Measurements from ENCODE around the gene STAT5B. TPM values are rescaled to one million over a fixed set of nuclear protein-coding genes. Genes with fewer than 3 reads are reported as not detected.

STAT5B gene
- total RNA-seq, 6 experiments from 2014 or later, result 16.8 to 22.5 (median 20.1) TPM

DNA sequence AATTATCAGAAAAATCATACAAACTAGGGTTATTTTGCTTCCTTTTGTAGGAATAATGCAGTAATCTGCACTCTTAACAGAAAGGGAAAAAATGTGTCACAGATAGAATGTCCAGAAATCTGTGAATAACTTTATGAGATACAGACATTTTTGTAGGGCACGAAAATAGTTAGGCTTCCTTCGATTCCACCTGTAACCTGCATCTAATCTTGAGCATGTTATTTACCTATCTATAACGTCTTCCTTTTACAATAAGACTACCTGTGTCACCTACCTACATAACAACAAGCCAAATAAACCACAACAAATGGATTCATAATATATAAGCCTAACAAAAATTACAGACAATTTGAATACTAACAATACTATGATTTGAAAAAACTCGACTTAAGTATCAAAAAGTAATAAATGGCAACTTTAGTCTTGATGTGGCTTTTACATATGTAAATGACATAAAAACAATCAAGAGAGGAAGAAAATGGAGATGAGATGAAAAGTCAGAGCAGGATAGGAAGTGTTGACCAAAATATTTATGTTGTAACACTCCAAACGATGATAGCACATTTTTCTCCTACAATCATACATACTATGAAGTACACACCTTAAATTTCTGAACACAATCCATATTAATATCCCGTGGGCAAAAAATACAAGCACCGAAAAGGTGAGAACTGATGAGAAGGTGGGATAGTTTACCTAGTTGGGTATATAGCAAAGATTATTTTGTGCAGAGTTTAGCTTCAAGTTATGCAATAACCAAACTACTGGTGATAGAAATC, 2.5 kb downstream of the STAT5B start:
- TF ChIP-seq, protein P1, sequence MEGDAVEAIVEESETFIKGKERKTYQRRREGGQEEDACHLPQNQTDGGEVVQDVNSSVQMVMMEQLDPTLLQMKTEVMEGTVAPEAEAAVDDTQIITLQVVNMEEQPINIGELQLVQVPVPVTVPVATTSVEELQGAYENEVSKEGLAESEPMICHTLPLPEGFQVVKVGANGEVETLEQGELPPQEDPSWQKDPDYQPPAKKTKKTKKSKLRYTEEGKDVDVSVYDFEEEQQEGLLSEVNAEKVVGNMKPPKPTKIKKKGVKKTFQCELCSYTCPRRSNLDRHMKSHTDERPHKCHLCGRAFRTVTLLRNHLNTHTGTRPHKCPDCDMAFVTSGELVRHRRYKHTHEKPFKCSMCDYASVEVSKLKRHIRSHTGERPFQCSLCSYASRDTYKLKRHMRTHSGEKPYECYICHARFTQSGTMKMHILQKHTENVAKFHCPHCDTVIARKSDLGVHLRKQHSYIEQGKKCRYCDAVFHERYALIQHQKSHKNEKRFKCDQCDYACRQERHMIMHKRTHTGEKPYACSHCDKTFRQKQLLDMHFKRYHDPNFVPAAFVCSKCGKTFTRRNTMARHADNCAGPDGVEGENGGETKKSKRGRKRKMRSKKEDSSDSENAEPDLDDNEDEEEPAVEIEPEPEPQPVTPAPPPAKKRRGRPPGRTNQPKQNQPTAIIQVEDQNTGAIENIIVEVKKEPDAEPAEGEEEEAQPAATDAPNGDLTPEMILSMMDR (IDR thresholded peaks at IDR 0.05), result no peak
- Mint-ChIP-seq H3K4me3 (no peak overlapping the region), H3K27ac (no peak overlapping the region; the same call in 1 of the 2 replicates), H3K9me3 (no peaks in the 10 kb centered on the region), H3K36me3 (ENCODE audit: low read depth) (no peaks in the 10 kb centered on the region), H3K27me3 (ENCODE audit: insufficient read depth) (peaks cover 2% of the 10 kb centered on the region), H3K4me1 (ENCODE audit: low read depth) (peaks cover 63% of the 10 kb centered on the region)
- DNase-seq, result no peak

DNA sequence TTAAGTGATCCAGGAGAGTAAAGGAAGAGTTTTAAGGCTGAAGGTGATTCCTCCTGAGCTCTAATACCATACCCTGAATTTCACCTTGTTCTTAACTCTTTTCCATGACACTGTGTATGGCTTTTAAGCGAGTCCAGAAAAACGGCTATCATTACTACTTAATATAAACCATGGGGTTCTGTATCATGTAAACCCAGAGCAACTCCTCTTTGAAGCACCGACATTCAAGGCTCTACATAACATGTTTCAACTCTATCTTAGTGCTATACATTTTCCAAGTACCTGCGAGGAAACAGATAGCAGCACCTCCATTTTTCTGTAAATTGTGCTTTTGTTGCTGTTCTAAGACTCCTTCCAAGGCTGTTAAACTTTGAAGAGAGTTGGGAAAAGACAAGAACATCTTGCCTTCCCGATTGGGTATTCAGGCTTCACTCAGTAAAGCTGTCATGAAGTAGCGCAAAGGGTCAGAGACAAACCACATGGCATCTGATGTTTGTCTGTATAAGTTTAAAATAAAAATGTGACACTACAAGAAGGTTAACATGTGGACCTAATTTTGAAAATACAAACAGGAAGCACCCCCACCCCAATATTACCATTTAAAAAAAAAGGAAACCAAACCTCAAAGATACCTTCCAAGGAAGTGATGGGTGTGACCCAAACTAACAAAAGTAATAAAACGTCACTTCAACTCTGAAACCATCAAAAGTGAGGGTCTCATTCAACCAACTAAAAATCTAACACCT, 3.9 kb downstream of the STAT5B start:
- no peak overlapping the region for H3K4me3 Mint-ChIP-seq
- no peaks in the 10 kb centered on the region for H3K9me3 Mint-ChIP-seq
- TF ChIP-seq, protein P1 (IDR thresholded peaks at IDR 0.05), result no peak
- DNase-seq, result no peak
- peaks cover 64% of the 10 kb centered on the region for H3K4me1 Mint-ChIP-seq (ENCODE audit: low read depth)
- H3K27me3 Mint-ChIP-seq (ENCODE audit: insufficient read depth), result peaks cover 2% of the 10 kb centered on the region
- no peak overlapping the region for H3K27ac Mint-ChIP-seq
- no peaks in the 10 kb centered on the region for H3K36me3 Mint-ChIP-seq (ENCODE audit: low read depth)

DNA sequence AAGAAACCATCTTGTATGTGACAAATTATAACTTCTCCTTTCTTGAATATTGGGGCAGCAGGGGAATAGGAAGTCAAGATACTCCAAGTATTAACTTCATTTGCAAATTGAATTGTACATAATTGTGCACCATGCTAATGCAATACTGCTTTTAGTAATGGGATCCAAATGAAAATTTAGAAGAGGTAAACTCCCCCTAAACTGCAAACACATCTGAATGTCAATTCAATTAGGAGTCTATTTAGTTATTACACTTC, 4.5 kb downstream of the STAT5B start:
- no peak overlapping the region for H3K4me3 Mint-ChIP-seq
- H3K27me3 Mint-ChIP-seq (ENCODE audit: insufficient read depth), result peaks cover 2% of the 10 kb centered on the region
- no peaks in the 10 kb centered on the region for H3K9me3 Mint-ChIP-seq
- peaks cover 65% of the 10 kb centered on the region for H3K4me1 Mint-ChIP-seq (ENCODE audit: low read depth)
- no peak overlapping the region for H3K27ac Mint-ChIP-seq
- H3K36me3 Mint-ChIP-seq (ENCODE audit: low read depth), result no peaks in the 10 kb centered on the region
- DNase-seq, result no peak
- TF ChIP-seq, protein P1 (IDR thresholded peaks at IDR 0.05), result no peak

DNA sequence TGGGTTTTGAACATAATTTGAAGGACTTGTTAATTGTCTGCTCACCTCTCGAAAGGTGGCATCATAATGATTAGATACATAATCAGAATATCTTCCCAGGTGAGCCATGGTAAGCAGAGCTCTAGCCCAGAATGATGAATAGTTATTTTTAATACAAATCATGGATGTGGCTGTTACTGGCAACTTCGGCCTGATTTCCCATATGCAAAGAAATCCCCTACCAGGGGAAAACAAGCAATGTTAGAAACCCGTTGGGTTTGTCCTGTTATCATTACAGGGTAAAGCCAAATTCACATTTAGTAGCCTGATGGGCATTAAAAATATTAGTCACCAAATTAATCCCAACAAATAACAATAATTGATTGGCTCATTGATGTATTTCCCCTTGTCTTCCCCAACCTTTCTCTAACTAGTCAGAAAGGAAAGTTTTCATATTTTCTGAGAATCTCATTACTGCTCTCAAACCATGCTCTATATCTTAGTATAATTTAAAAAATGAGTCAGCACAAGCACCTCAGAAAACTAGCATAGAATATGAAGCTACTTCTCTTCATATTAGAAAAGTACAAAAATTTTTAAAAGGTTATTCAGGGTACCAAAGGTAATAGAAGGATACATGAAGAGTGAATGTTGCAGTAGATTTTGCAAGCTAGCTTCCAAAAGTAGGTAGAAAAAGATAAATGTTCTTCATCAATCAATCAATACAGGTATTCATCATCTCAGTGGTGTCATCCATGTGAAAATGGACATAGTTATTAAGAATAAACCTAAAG, 5.0 kb downstream of the STAT5B start:
- Mint-ChIP-seq H3K4me1 (ENCODE audit: low read depth) (peaks cover 69% of the 10 kb centered on the region), H3K27ac (no peak overlapping the region), H3K27me3 (ENCODE audit: insufficient read depth) (peaks cover 2% of the 10 kb centered on the region), H3K9me3 (no peaks in the 10 kb centered on the region), H3K36me3 (ENCODE audit: low read depth) (no peaks in the 10 kb centered on the region), H3K4me3 (no peak overlapping the region)
- no peak for DNase-seq
- TF ChIP-seq, protein P1 (IDR thresholded peaks at IDR 0.05), result no peak

DNA sequence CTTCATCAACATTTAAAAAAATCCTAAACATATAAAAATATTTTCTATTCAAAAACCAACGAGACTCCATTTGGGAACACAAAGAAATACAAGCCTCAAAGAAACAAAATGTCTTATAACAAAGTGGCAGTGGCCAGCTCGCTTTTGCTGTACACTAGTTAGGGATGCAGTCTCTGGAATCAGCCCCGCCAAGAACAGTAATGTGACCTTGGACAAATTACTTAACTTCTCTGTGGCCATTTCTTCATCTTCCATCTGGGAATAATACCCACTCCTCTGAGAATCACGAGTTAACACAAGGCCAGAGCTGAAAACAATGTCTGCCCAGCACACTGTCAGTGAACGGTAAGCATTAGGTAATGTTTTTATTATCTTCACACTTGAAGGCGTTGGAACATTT, 5.6 kb downstream of the STAT5B start:
- TF ChIP-seq, protein P1 (IDR thresholded peaks at IDR 0.05), result no peak
- H3K4me1 Mint-ChIP-seq (ENCODE audit: low read depth), result peaks cover 69% of the 10 kb centered on the region
- no peaks in the 10 kb centered on the region for H3K36me3 Mint-ChIP-seq (ENCODE audit: low read depth)
- no peaks in the 10 kb centered on the region for H3K9me3 Mint-ChIP-seq
- H3K27me3 Mint-ChIP-seq (ENCODE audit: insufficient read depth), result peaks cover 2% of the 10 kb centered on the region
- no peak for DNase-seq
- no peak overlapping the region for H3K4me3 Mint-ChIP-seq
- no peak overlapping the region for H3K27ac Mint-ChIP-seq

Data from HFFc6 (cell line).